ENCODE results near the gene PAX8. TPM values are rescaled to one million over a fixed set of nuclear protein-coding genes. Genes with fewer than 3 reads are reported as not detected.
A peak's percentile ranks its signal among the peaks of the same experiment; 100 is the strongest.

PAX8 gene
- total and polyA plus RNA-seq, 5 donors from 2014 or later: 0.24 to 1.8 (median 0.48) TPM; not detected in 1

DNA sequence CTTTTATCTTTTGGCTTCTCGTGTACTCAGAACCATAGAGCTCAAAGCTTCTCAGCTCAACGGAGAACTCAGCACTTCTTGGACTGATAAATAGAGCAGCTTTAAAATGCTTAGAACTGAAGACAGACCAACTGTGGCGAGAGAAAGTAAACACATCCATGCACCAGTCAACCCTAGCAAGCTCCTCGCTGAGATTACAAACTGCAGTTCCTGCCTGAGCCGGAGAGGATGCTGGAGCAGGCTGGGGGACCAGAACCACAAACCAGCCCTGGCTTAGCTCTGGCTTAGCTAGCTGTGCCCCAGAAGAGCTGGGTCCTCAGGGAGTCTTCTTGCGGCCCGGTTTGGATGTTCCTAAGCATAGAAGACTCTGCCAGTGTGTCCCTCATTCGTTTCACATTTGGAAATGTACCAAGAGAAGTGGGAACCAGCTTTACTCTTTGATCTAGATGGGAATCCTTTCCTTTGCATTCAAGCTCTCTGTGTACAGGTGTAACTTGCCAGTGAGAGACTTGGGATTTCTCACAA, 5.6 kb downstream of the PAX8 start:
- peaks cover 2% of the 10 kb centered on the region for H3K36me3 ChIP-seq (ENCODE audit: control insufficient read depth, insufficient read depth, low read length)
- H3K27me3 Mint-ChIP-seq: peaks cover 76% of the 10 kb centered on the region
- H3K27me3 ChIP-seq (ENCODE audit: control insufficient read depth, insufficient read depth, low read length): peaks cover 29% of the 10 kb centered on the region
- peaks cover 13% of the 10 kb centered on the region for H3K4me1 ChIP-seq (ENCODE audit: control insufficient read depth, insufficient read depth, low read length, poor library complexity, severe bottlenecking)
- peaks cover 0 to 31% (median 9%) of the 10 kb centered on the region in 4 donors for H3K4me1 Mint-ChIP-seq
- no peak overlapping the region for H3K4me3 Mint-ChIP-seq
- no peaks in the 10 kb centered on the region for H3K9me3 ChIP-seq (ENCODE audit: control insufficient read depth in 2 of 2, low read length in 2 of 2)
- H3K9me3 Mint-ChIP-seq: peaks cover 0 to 2% (median 0%) of the 10 kb centered on the region in 7 donors
- H3K27ac Mint-ChIP-seq: no peak overlapping the region
- H3K36me3 Mint-ChIP-seq: peaks cover 4% of the 10 kb centered on the region
- ATAC-seq (ENCODE audit: low read depth in 2 of 2) (peak; percentile 53 to 69), DNase-seq (peak in 2 of 3 donors; percentile 31 to 50)
- H3K27ac ChIP-seq (ENCODE audit: insufficient read depth, low read length, poor library complexity, severe bottlenecking): no peak overlapping the region
- H3K4me3 ChIP-seq (ENCODE audit: low read depth, low read length): no peak overlapping the region

DNA sequence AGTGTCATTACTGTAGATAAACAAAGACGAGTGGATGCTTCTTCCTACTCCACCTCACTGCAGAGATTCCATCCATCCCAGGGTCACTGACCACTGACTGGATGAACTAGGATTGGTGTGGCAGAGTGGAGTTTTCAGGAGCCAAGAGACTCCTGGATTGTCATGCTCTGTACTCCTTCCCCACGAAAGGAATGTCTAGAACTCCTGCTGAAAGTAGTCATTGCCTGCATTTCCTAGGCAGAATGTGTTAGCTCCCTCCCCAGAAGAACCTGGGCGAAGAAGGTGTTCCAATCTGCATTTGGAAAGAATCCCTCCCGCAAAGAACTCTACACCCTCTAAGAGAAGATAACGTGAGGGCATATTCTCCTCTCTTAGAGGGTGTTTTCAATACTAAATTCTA, 6.2 kb downstream of the PAX8 start:
- Histone ChIP-seq H3K9me3 (ENCODE audit: control insufficient read depth in 2 of 2, low read length in 2 of 2) (no peaks in the 10 kb centered on the region), H3K27ac (ENCODE audit: insufficient read depth, low read length, poor library complexity, severe bottlenecking) (no peak overlapping the region), H3K36me3 (ENCODE audit: control insufficient read depth, insufficient read depth, low read length) (peaks cover 2% of the 10 kb centered on the region), H3K27me3 (ENCODE audit: control insufficient read depth, insufficient read depth, low read length) (peaks cover 29% of the 10 kb centered on the region), H3K4me1 (ENCODE audit: control insufficient read depth, insufficient read depth, low read length, poor library complexity, severe bottlenecking) (peaks cover 9% of the 10 kb centered on the region), H3K4me3 (ENCODE audit: low read depth, low read length) (no peak overlapping the region)
- DNase-seq (no peak), ATAC-seq (ENCODE audit: low read depth in 2 of 2) (no peak)
- Mint-ChIP-seq H3K9me3 (peaks cover 0 to 2% (median 0%) of the 10 kb centered on the region in 7 donors), H3K4me1 (peaks cover 0 to 31% (median 9%) of the 10 kb centered on the region in 4 donors), H3K27ac (no peak overlapping the region), H3K4me3 (no peak overlapping the region), H3K27me3 (peaks cover 77% of the 10 kb centered on the region), H3K36me3 (peaks cover 4% of the 10 kb centered on the region)

GRCh38 chr2:113268621-113269360, 9.9 kb downstream of the PAX8 start:
- no peak for ATAC-seq (ENCODE audit: low read depth in 2 of 2)
- Histone ChIP-seq H3K4me3 (ENCODE audit: low read depth, low read length) (no peak overlapping the region), H3K9me3 (ENCODE audit: control insufficient read depth in 2 of 2, low read length in 2 of 2) (no peaks in the 10 kb centered on the region), H3K27ac (ENCODE audit: insufficient read depth, low read length, poor library complexity, severe bottlenecking) (no peak overlapping the region), H3K36me3 (ENCODE audit: control insufficient read depth, insufficient read depth, low read length) (peaks cover 2% of the 10 kb centered on the region), H3K27me3 (ENCODE audit: control insufficient read depth, insufficient read depth, low read length) (peaks cover 8% of the 10 kb centered on the region), H3K4me1 (ENCODE audit: control insufficient read depth, insufficient read depth, low read length, poor library complexity, severe bottlenecking) (peaks cover 7% of the 10 kb centered on the region)
- no peak overlapping the region for H3K4me3 Mint-ChIP-seq
- no peaks in the 10 kb centered on the region for H3K9me3 Mint-ChIP-seq
- peaks cover 0 to 11% (median 7%) of the 10 kb centered on the region in 4 donors for H3K4me1 Mint-ChIP-seq
- peaks cover 55% of the 10 kb centered on the region for H3K27me3 Mint-ChIP-seq
- H3K36me3 Mint-ChIP-seq: peaks cover 13% of the 10 kb centered on the region
- no peak for DNase-seq
- no peak overlapping the region for H3K27ac Mint-ChIP-seq

DNA sequence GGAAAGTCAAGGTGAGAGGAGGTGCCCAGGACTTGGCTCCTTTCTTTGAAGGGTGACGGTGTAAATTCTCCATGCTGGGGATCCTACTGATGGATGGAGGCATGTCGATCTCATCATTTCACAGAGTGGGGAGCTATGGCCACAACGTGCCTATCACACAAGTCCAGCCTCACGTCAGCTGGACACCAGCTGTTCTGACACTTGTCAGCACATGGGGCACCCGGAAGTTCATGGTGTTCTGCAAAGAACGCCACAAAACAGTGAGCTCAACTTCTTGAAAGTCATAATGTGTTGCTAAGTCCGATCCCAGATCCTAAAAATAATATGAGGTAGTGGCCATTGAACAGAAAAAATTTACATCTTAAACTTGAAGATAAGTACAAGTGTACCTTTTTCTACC, 12.3 kb downstream of the PAX8 start:
- peaks cover 31% of the 10 kb centered on the region for H3K27me3 Mint-ChIP-seq
- Histone ChIP-seq H3K36me3 (ENCODE audit: control insufficient read depth, insufficient read depth, low read length) (peaks cover 2% of the 10 kb centered on the region), H3K27ac (ENCODE audit: insufficient read depth, low read length, poor library complexity, severe bottlenecking) (no peak overlapping the region), H3K27me3 (ENCODE audit: control insufficient read depth, insufficient read depth, low read length) (no peaks in the 10 kb centered on the region), H3K4me3 (ENCODE audit: low read depth, low read length) (no peak overlapping the region), H3K4me1 (ENCODE audit: control insufficient read depth, insufficient read depth, low read length, poor library complexity, severe bottlenecking) (no peaks in the 10 kb centered on the region), H3K9me3 (ENCODE audit: control insufficient read depth in 2 of 2, low read length in 2 of 2) (no peaks in the 10 kb centered on the region)
- H3K9me3 Mint-ChIP-seq: no peaks in the 10 kb centered on the region
- no peak overlapping the region for H3K4me3 Mint-ChIP-seq
- H3K4me1 Mint-ChIP-seq: peaks cover 0 to 5% (median 0%) of the 10 kb centered on the region in 4 donors
- H3K27ac Mint-ChIP-seq: no peak overlapping the region
- H3K36me3 Mint-ChIP-seq: peaks cover 13% of the 10 kb centered on the region
- no peak for ATAC-seq (ENCODE audit: low read depth in 2 of 2)
- no peak for DNase-seq

DNA sequence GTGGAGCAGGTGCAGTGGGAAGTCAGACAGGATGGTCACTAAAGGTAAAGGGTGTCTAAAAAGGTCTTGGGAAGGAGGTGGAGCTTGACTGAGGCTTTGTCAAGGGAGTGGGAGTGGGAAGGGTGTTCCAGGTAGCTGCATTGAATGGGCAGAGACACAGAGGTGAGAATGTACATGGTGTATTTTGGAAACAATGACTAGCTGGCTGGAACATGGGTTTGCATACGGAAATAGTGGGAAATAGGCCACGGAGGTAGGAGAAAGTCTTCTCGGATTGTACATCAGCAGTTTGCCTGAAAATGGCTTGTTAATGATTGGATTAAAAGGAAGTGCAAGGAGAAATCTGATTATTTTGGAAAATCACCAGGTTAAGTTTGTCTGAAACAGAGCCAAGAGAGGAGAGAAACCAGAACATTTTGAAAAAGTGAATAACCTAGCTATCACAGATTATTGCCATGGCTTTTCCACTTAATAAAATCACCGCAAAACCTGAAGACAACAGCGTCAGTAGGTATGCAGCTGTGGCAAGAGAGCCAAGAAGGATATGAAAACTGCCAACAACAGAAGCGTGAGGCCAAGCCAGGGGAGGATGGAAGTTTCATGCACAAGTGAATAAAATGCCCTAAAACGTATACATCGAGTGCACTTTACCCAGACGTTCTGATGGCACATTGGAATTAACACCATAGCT, 13.9 kb downstream of the PAX8 start:
- Mint-ChIP-seq H3K27ac (peak overlapping the region in 1 of 3 donors; percentile 34), H3K9me3 (no peaks in the 10 kb centered on the region), H3K27me3 (peaks cover 25% of the 10 kb centered on the region), H3K4me3 (no peak overlapping the region), H3K36me3 (peaks cover 10% of the 10 kb centered on the region), H3K4me1 (peaks cover 0 to 8% (median 0%) of the 10 kb centered on the region in 4 donors)
- H3K4me3 ChIP-seq (ENCODE audit: low read depth, low read length): no peak overlapping the region
- H3K9me3 ChIP-seq (ENCODE audit: control insufficient read depth in 2 of 2, low read length in 2 of 2): no peaks in the 10 kb centered on the region
- no peak overlapping the region for H3K27ac ChIP-seq (ENCODE audit: insufficient read depth, low read length, poor library complexity, severe bottlenecking)
- H3K4me1 ChIP-seq (ENCODE audit: control insufficient read depth, insufficient read depth, low read length, poor library complexity, severe bottlenecking): no peaks in the 10 kb centered on the region
- H3K27me3 ChIP-seq (ENCODE audit: control insufficient read depth, insufficient read depth, low read length): no peaks in the 10 kb centered on the region
- ATAC-seq (ENCODE audit: low read depth in 2 of 2): no peak
- DNase-seq: no peak
- H3K36me3 ChIP-seq (ENCODE audit: control insufficient read depth, insufficient read depth, low read length): peaks cover 2% of the 10 kb centered on the region

- Mint-ChIP-seq H3K9me3 (no peaks in the 10 kb centered on the region), H3K27me3 (peaks cover 19% of the 10 kb centered on the region), H3K36me3 (peaks cover 10% of the 10 kb centered on the region), H3K27ac (no peak overlapping the region), H3K4me3 (no peak overlapping the region), H3K4me1 (peaks cover 0 to 9% (median under 1%) of the 10 kb centered on the region in 4 donors)
- Histone ChIP-seq H3K27me3 (ENCODE audit: control insufficient read depth, insufficient read depth, low read length) (no peaks in the 10 kb centered on the region), H3K27ac (ENCODE audit: insufficient read depth, low read length, poor library complexity, severe bottlenecking) (no peak overlapping the region), H3K9me3 (ENCODE audit: control insufficient read depth in 2 of 2, low read length in 2 of 2) (no peaks in the 10 kb centered on the region), H3K36me3 (ENCODE audit: control insufficient read depth, insufficient read depth, low read length) (peaks cover 2% of the 10 kb centered on the region), H3K4me1 (ENCODE audit: control insufficient read depth, insufficient read depth, low read length, poor library complexity, severe bottlenecking) (no peaks in the 10 kb centered on the region), H3K4me3 (ENCODE audit: low read depth, low read length) (no peak overlapping the region)
- DNase-seq: no peak
- ATAC-seq (ENCODE audit: low read depth in 2 of 2): no peak
Observed at GRCh38 chr2:113263546-113263945, 15.2 kb downstream of the PAX8 start.

DNA sequence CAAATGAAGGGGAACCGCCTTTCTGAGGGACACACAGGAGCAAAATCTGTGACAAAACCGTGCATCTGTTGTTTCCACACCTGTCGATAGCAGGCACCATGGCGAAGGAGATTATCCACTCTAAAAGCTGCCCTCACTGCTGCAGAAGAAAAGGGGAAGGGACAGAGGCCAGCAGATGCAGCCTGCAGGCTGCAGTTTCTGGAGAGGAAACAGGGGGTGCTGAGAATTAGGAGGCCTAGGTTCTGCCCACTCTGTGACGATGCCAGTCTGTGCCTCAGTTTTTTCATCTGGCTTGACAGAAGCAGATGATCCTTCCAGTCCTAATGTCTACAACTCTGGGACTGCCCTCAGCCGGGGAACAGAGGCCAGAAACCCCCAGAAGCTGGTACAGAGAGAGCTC, 17.7 kb downstream of the PAX8 start:
- no peaks in the 10 kb centered on the region for H3K9me3 ChIP-seq (ENCODE audit: control insufficient read depth in 2 of 2, low read length in 2 of 2)
- no peak overlapping the region for H3K27ac Mint-ChIP-seq
- no peaks in the 10 kb centered on the region for H3K36me3 ChIP-seq (ENCODE audit: control insufficient read depth, insufficient read depth, low read length)
- peaks cover 0 to 25% (median 12%) of the 10 kb centered on the region in 4 donors for H3K4me1 Mint-ChIP-seq
- H3K4me3 Mint-ChIP-seq: no peak overlapping the region
- peaks cover 14% of the 10 kb centered on the region for H3K27me3 Mint-ChIP-seq
- no peak overlapping the region for H3K27ac ChIP-seq (ENCODE audit: insufficient read depth, low read length, poor library complexity, severe bottlenecking)
- H3K4me1 ChIP-seq (ENCODE audit: control insufficient read depth, insufficient read depth, low read length, poor library complexity, severe bottlenecking): no peaks in the 10 kb centered on the region
- H3K4me3 ChIP-seq (ENCODE audit: low read depth, low read length): no peak overlapping the region
- no peak for DNase-seq
- no peak for ATAC-seq (ENCODE audit: low read depth in 2 of 2)
- no peaks in the 10 kb centered on the region for H3K27me3 ChIP-seq (ENCODE audit: control insufficient read depth, insufficient read depth, low read length)
- H3K36me3 Mint-ChIP-seq: peaks cover 8% of the 10 kb centered on the region
- no peaks in the 10 kb centered on the region for H3K9me3 Mint-ChIP-seq
